ENCODE measurements around the gene PPIE. TPM values are rescaled to one million over a fixed set of nuclear protein-coding genes. Genes with fewer than 3 reads are reported as not detected.

PPIE gene
- total and polyA plus RNA-seq, 2 of the 8 experiments (the other 6 are each of a cell fraction or from before 2014, with no cell fraction given): 38.9 to 56.1 TPM

DNA sequence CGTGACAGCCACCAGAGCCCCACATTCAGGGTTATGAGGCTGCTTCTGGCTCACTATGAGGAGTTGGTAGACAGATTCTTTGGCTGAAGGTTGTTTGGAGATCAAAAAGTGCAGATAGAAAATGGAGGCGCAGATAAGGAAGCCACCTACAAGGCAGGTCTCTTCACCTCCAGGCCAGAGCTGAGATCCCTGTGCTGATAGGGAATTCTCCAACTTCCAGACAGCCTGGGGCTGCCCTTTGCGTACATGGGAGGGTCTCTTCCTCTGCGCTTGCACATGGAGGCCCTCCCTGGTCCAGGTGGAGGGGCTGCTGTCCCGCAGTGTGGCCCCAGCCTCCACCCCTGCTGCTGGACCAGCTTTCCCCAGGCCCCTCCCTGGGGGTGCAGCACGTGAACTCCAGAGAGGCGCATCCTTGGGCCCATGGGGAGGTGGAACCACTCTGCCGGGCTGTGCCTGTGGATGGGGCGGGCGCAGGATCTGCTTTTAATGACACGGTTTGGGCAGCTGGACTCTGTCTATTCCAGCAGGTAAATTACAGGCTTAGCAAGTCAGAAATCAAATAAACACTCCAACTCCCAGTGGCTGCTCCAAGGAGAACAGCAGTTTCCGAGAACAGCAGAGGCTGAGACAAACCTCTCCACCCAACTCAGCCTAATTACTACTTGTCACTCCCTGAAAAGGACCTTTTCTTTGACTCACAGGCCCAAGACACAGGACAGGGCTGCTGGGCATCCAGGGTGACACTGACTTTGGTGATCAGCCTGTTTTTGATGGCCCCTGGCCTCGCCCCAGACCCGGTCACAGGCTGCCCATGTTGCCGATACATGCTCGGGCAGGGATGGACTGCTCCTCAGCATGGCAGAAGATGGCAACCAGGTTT lies 20.1 kb downstream of the PPIE start:
- no peak overlapping the region for H3K18ac ChIP-seq (ENCODE audit: extremely low read depth, low read length)
- H3K9me3 ChIP-seq (ENCODE audit: insufficient read depth in 2 of 2, low read depth in 1 of 2, low read length in 1 of 2): peaks cover 5 to 12% of the 10 kb centered on the region in 2 experiments; a peak in 1 of 4 replicates
- WGBS, 2 experiments (ENCODE audit: extremely low coverage in 1 of 2, insufficient coverage in 1 of 2, insufficient read length in 1 of 2, insufficient replicate concordance in 2 of 2, low coverage in 1 of 2, low lambda C conversion rate in 2 of 2, missing lambda C conversion rate in 1 of 2): 93% methylated on average over 16 of the region's 16 CpGs; no CpG with 5 or more reads in 1 of the 2 experiments
- DNase-seq (ENCODE audit: low read depth in 1 of 2, low spot score in 2 of 2) (no peak), FAIRE-seq (no peak)
- no peak overlapping the region for H3K14ac ChIP-seq (ENCODE audit: insufficient read length)
- H3K4me2 ChIP-seq (ENCODE audit: insufficient read depth in 1 of 2, low read depth in 2 of 2, low read length in 2 of 2): no peak overlapping the region
- H4K20me1 ChIP-seq (replicated peaks in 1 of 2; ENCODE audit: control insufficient read depth in 1 of 2, insufficient read depth in 2 of 2, low read length in 2 of 2): peaks cover 0 to 6% of the 10 kb centered on the region in 2 experiments
- no peaks in the 10 kb centered on the region for H3K79me2 ChIP-seq (ENCODE audit: control insufficient read depth in 1 of 2, insufficient read depth in 2 of 2, low read length in 2 of 2)
- no peaks in the 10 kb centered on the region for H3K27me3 ChIP-seq (replicated peaks in 1 of 4; ENCODE audit: control insufficient read depth in 3 of 4, extremely low read depth in 1 of 4, insufficient read depth in 3 of 4, low read length in 3 of 4)
- no peaks in the 10 kb centered on the region for H3K23me2 ChIP-seq (ENCODE audit: low read depth, low read length)
- no peak overlapping the region for H2BK20ac ChIP-seq (ENCODE audit: low read length)
- no peak overlapping the region for H2BK5ac ChIP-seq (ENCODE audit: low read depth, low read length)
- H2AK5ac ChIP-seq (ENCODE audit: low read depth, low read length): no peak overlapping the region
- peaks cover 2 to 14% (median 6%) of the 10 kb centered on the region in 4 experiments; a peak in 6 of 8 replicates for H3K36me3 ChIP-seq (ENCODE audit: control insufficient read depth in 2 of 4, insufficient read depth in 4 of 4, low read length in 3 of 4)
- no peak overlapping the region for H3K4me3 ChIP-seq (ENCODE audit: extremely low read depth in 1 of 4, insufficient read depth in 2 of 4, low read depth in 3 of 4, low read length in 4 of 4)
- H4K8ac ChIP-seq (ENCODE audit: extremely low read depth, insufficient read depth, low read length): no peak overlapping the region
- no peak overlapping the region for H4K91ac ChIP-seq (replicated peaks; ENCODE audit: insufficient read length, low read length)
- no peak overlapping the region for H3K4ac ChIP-seq (replicated peaks; ENCODE audit: insufficient read length, low read depth, low read length)
- no peak overlapping the region for H2AFZ ChIP-seq (ENCODE audit: low read length)
- no peak overlapping the region for H2BK15ac ChIP-seq (ENCODE audit: low read length)
- CTCF ChIA-PET (ENCODE audit: partially characterized antibody): interaction anchor here (0.8 kb wide), 1 partner anchor 23 kb away, joined by 4 read pairs; no protein-coding TSS in a partner anchor
- no peak overlapping the region for H2BK120ac ChIP-seq (replicated peaks; ENCODE audit: low read depth, low read length)
- H3K4me1 ChIP-seq (replicated peaks in 1 of 4; ENCODE audit: control insufficient read depth in 3 of 4, insufficient read depth in 4 of 4, low read length in 3 of 4): no peaks in the 10 kb centered on the region
- H4K5ac ChIP-seq (ENCODE audit: insufficient read length, low read depth, low read length): no peak overlapping the region
- H3K79me1 ChIP-seq (ENCODE audit: low read depth, low read length): no peaks in the 10 kb centered on the region
- no peak overlapping the region for H3K27ac ChIP-seq (ENCODE audit: low read depth, low read length)
- H3K23ac ChIP-seq (ENCODE audit: insufficient read length): no peak overlapping the region
- POLR2A ChIA-PET (ENCODE audit: partially characterized antibody): interaction anchor here (1.4 kb wide), 1 partner anchor 19 kb away, joined by 3 read pairs; no protein-coding TSS in a partner anchor
- H3K9ac ChIP-seq (replicated peaks in 1 of 4; ENCODE audit: extremely low read depth in 1 of 4, low read depth in 3 of 4, low read length in 3 of 4): no peak overlapping the region
- no peak overlapping the region for H2BK12ac ChIP-seq (ENCODE audit: low read depth, low read length)
- H3K56ac ChIP-seq (replicated peaks; ENCODE audit: insufficient read length, low read depth, low read length): no peak overlapping the region
- TF ChIP-seq ASH2L (IDR thresholded peaks at IDR 0.05; ENCODE audit: low read length) (no peak), SAP30 (IDR thresholded peaks at IDR 0.05; ENCODE audit: insufficient read depth, insufficient replicate concordance, low read length) (no peak), NANOG (IDR thresholded peaks at IDR 0.05; ENCODE audit: insufficient read depth, low read depth, low read length, poor library complexity, severe bottlenecking) (no peak), CTBP2 (IDR thresholded peaks at IDR 0.05; ENCODE audit: borderline replicate concordance, insufficient read depth, insufficient read length, low read length) (no peak), FOSL1 (IDR thresholded peaks at IDR 0.05; ENCODE audit: insufficient read depth, low read depth, low read length) (no peak), CHD2 (IDR thresholded peaks at IDR 0.05; ENCODE audit: low read length) (no peak), GABPA (IDR thresholded peaks at IDR 0.05; ENCODE audit: borderline replicate concordance, insufficient read depth, low read length) (no peak), TEAD4 (IDR thresholded peaks at IDR 0.05; ENCODE audit: low read depth, low read length) (no peak), RNF2 (IDR thresholded peaks at IDR 0.05; ENCODE audit: borderline replicate concordance, low read depth, low read length, missing control alignments, poor library complexity, severe bottlenecking) (no peak), RBBP5 (IDR thresholded peaks at IDR 0.05; ENCODE audit: borderline replicate concordance, low read depth, low read length) (no peak), ZNF274 (IDR thresholded peaks at IDR 0.05; ENCODE audit: borderline replicate concordance, extremely low read depth, low read length) (no peak)
